Mesenteric fat pad (tissue), 1 donor: ENCODE measurements around the gene PALLD. TPM values are rescaled to one million over a fixed set of nuclear protein-coding genes. Genes with fewer than 3 reads are reported as not detected.

ENCODE experiments used
- DNase-seq: peaks from one replicate; pipeline ENCODE4 v3.0.0-alpha.2; 2020; ENCODE audit warnings: low spot score
- total RNA-seq: library from RNA; stranded (reverse); fragmentation: NEBNext Ultra II Directional; extraction: Animal tissue kit (Norgen Biotek cat#: 25700); gene quantifications from one replicate; pipeline ENCODE4 v1.2.1, GENCODE V29; 2021
- donor health status: DM: yes; HTN: yes; CAD: no.

PALLD gene
- total RNA-seq, 1 donor from 2014 or later: 87.9 TPM

- DNase-seq: no peak
Measured at GRCh38 chr4:168555437-168555836, 58.6 kb downstream of the PALLD start.

GRCh38 chr4:168557658-168558057 is 60.8 kb downstream of the PALLD start:
- DNase-seq: no peak

DNA sequence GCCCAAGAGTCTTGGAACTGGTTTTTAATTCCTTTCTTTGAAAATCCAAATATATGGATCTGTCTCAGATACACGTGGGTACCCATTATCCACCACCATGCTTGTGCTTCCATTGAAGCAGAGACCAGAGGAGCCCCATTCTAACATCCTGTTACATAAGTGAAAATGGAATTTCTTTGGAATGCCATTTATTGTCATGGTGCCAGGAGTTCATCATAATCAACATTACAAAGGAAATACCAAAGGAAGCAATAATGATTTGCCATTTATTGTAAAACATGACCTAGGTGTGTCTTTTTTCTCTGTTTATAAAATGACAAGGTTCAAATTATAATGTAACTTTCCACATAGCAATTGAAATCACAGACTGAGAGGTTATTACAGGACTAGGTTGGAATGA is 61.7 kb downstream of the PALLD start:
- DNase-seq: no peak

GRCh38 chr4:168560184-168561180 is 63.6 kb downstream of the PALLD start:
- DNase-seq: no peak

DNA sequence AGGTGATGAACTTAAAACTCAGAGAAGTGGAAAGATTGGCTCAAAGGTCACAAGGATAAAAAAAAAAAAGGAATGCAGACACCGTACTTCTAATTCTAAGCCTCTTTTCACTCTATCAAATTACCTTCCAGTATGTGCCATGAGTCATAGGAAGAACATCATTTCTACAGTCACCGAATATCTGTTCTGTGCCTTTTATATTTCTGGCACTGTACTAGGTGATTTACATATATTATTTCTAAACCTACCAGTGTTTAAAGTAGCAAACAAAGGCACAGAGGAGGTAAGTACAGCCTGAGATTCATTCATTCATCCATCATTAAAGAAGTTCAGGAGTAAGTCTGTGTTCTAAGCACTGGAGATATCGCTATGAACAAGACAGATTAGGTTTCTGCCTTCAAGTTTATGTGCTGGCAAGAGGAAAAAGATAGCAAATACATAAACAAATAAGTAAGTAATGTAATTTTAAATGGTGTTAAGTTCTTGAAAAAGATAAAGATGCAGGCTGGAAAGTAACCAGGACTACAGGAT is 65.3 kb downstream of the PALLD start:
- DNase-seq: no peak

- no peak for DNase-seq
Measured at GRCh38 chr4:168564023-168564422, 67.2 kb downstream of the PALLD start.

DNA sequence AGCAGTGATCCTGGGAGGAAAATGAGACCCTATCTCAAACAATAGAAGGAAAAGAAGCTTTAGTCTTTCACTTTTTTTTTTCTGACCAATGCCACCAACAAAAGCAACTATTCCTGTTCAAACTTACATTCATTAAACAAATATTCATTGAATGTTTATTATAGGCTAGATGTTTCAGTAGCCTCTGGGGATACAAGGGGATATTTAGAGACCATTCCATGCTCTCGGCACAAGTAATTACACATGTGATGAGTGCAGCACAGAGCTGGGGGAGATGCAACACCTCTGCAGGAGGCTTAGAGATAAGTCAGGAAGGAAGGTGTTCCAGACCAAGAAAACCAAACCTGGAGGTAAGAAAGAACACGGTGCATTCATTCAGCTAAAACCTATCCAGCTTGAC is 68.3 kb downstream of the PALLD start:
- DNase-seq: no peak

DNA sequence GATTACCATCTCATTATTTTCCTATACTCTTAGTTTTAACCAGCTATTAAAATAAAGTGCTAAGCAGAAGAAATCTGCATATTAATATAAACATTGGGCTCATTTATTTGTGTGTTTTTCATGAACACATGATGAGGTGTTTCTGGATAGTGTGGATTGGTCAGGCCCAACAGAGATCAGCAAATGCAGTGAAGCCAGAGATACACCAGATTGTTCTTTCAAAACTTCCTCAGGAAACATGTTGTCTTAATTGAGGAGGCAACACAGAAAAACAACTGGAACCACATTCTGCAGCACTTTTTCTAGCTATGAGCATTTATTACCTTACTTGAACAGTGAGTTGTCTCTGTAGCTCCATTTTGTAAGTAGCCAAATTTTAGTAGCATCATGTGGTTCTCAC is 69.9 kb downstream of the PALLD start:
- DNase-seq: no peak

- no peak for DNase-seq
Measured at GRCh38 chr4:168569066-168569930, 72.4 kb downstream of the PALLD start.

- no peak for DNase-seq
Measured at GRCh38 chr4:168569931-168570276, 73.1 kb downstream of the PALLD start.

DNA sequence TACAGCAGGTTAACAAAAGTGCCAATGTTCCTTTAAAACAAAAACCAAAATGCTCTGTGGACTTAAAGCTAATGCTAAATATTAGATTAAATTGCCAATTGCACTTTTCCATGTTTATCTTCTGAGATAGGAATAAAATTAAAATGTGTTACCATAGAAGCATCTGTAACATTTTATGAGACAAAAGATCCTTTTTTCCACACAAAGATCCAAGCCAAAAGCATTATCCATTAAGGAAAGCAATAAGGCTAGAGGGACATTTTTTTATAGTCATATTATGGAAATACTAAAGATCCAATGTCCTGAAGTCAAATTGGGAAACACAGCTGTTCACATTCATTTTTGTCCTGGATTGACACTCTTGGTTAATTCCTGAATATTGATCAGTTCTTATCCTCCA is 73.6 kb downstream of the PALLD start:
- DNase-seq: no peak

GRCh38 chr4:168572002-168572401 is 75.2 kb downstream of the PALLD start:
- DNase-seq: no peak

DNA sequence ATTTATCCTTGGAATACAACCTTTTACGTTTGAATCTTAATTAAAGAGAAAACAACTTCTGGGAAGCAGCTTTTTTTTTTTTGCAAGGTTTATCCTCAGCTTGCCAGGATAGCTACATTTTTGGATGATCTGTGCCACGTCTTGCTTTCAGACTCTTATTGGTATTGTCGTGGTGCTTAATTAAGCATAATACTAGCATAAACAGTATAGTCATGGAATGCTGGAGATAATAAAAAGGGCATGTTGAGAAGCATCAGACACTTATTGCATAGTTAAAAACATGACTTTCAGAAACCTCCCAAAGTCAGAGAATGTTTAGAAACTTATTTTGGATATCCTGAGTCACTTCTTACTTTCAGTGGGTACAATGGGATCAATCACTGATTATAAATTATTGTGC is 77.0 kb downstream of the PALLD start:
- DNase-seq: no peak

DNA sequence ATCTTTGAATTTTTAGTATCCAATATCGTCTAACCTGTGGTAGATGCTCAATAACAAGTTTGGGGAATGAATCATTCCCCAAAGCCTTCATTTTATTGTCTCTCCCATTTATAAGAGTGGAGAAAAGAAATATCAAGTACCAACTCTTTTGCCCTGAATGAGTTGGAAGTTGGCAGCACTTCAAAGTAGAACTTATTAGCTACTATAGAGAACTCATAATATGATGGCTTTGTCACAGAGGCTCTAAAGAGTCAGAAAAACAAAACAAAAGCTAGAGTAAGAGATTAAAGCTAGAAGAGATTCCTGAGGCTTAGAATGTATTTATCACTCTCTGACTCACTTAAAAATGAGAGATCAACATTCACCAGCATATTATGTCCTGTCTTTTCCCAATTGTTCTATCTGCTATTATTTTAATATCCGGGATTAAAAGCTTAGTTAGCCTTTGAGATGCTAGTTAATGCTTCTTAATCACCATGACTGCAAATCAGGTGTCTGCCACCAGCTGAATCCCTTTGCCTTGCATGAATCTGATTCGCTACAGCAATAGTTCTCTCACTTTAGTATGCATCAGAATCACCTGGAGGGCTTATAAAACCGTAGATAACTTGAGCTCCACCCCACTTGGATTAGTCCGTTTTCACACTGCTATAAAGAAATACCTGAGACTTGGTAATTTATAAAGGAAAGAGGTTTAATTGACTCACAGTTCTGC is 77.9 kb downstream of the PALLD start:
- DNase-seq: no peak

DNA sequence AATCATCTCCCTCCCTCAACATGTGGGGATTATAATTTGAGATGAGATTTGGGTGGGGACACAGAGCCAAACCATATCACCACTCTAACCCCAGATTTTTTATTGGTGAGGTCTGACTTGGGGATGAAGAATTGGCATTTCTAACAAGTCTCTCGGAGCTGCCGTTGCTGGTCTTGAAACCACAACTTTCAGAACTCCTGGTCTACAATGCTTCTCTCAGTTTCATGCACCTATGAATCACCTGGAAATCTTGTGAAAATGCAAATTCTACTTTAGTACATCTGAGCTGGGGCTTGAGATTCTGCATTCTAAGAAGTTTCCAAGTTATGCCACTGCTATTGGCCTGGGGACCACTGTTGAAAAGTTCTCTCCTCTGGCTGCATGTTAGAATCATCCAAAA is 78.6 kb downstream of the PALLD start:
- no peak for DNase-seq

- DNase-seq: no peak
Measured at GRCh38 chr4:168577624-168578023, 80.8 kb downstream of the PALLD start.

- no peak for DNase-seq
Measured at GRCh38 chr4:168580228-168580627, 83.4 kb downstream of the PALLD start.

GRCh38 chr4:168584321-168584771 is 87.5 kb downstream of the PALLD start:
- no peak for DNase-seq

DNA sequence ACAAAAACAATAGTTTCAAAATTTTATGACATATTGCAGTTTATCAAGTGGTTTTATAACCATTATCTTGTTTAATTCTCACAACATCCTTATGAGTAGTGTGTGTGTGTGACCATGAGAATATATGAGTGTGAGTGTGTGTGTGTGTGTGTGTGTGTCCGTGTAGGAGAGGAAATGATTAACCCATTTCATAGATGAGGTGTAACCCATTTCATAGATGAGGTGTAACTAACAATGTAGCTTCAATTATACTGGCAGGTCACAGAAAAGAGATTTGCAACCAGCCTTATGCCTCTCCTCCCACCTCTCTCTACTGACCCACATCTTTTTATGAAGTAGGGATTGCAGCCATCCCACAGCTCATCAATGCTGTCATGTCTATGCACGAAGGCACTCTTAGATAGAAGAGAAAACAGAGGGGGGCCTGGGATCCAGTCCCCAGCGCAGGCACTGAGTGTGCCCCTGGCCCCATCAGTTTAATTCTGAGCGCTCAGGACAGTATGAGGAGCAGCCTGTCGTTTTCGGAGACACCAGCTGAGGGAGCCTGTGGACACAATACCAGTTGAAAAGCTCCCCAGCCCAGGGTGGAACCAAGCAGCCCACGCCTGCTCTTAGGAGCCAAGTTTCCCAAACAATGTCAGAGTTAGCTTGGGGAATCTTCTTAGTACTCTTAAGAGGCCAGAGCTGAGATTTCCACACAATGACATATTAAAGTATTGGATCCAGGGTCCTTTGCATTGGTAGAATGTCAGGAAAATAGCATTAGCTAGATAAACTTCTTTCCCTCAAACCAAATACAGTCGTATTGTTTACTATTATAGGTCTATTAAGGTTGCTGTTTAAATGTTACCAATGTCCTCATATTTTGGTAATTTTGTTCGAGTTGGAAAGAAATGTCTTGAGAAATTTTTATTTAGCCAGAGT is 88.6 kb downstream of the PALLD start:
- DNase-seq: no peak

- DNase-seq: no peak
Measured at GRCh38 chr4:168586926-168587325, 90.1 kb downstream of the PALLD start.
